HG03575 (cell line): Measurements from ENCODE around the gene DDX56.
"Not testable (repeated sequence)": the region's sequence is repeated elsewhere in the genome, so short reads cannot be mapped to it uniquely, and the experiment has no call there.

Experiments
- ATAC-seq: cut with Tn5 transposase; IDR thresholded peaks from one replicate; pipeline ENCODE4 v1.9.1; 2021; ENCODE audit not compliant: unreplicated experiment, insufficient number of reproducible peaks, low FRiP score; ENCODE audit errors: extremely low read depth

DDX56 gene

GRCh38 chr7:44599222-44599621 is 25.5 kb upstream of the DDX56 start:
- ATAC-seq: no peak

GRCh38 chr7:44597181-44597580 is 23.5 kb upstream of the DDX56 start:
- not testable (repeated sequence) for ATAC-seq

- ATAC-seq: no peak
These were observed 22.4 kb upstream of the DDX56 start for GRCh38 chr7:44595934-44596635.

GRCh38 chr7:44590910-44591309 is 17.2 kb upstream of the DDX56 start:
- no peak for ATAC-seq

- ATAC-seq: no peak
These were observed 14.4 kb upstream of the DDX56 start for GRCh38 chr7:44587843-44588711.

GRCh38 chr7:44583146-44583865 is 9.6 kb upstream of the DDX56 start:
- no peak for ATAC-seq

GRCh38 chr7:44581879-44582603 is 8.3 kb upstream of the DDX56 start, which contains the start of gene TMED4:
Gene TMED4, minus strand, starts transcription at chr7:44582231. Its CDS starts 25 bp downstream, at chr7:44582206.
- ATAC-seq: peak; percentile 38

- ATAC-seq: peak; percentile 25
These were observed 7.5 kb upstream of the DDX56 start for GRCh38 chr7:44580945-44581878.

- no peak for ATAC-seq
These were observed 2.5 kb upstream of the DDX56 start for GRCh38 chr7:44576228-44576627.

GRCh38 chr7:44575054-44575453 is 1.3 kb upstream of the DDX56 start:
- no peak for ATAC-seq

GRCh38 chr7:44574287-44574872 is 672 bp upstream of the DDX56 start:
- ATAC-seq: no peak

- no peak for ATAC-seq
These were observed 937 bp downstream of the DDX56 start for GRCh38 chr7:44572771-44573170.

GRCh38 chr7:44569959-44570358 is 3.7 kb downstream of the DDX56 start:
- no peak for ATAC-seq

- no peak for ATAC-seq
These were observed 4.7 kb downstream of the DDX56 start for GRCh38 chr7:44568771-44569560.

GRCh38 chr7:44567884-44568283 is 5.8 kb downstream of the DDX56 start:
- ATAC-seq: no peak

GRCh38 chr7:44566680-44567079 is 7.0 kb downstream of the DDX56 start:
- ATAC-seq: no peak
